SK-N-SH (cell line): ENCODE data around the gene PPP1R11. TPM values are rescaled to one million over a fixed set of nuclear protein-coding genes. Genes with fewer than 3 reads are reported as not detected.
A peak's percentile ranks its signal among the peaks of the same experiment; 100 is the strongest.

Source experiments
- CTCF ChIA-PET: fragments of 300-600, 350-600 bp; formaldehyde crosslinking; extraction: SDS; loops from one replicate; lab custom pipeline; 2021; lab: Yijun Ruan, JAX
- POLR2A ChIA-PET: fragments of 350-600 bp; sonication (Branson Sonifier 250); formaldehyde crosslinking; extraction: SDS; loops from one replicate; lab custom pipeline; 2020; ENCODE audit warnings: antibody characterized with exemption, inconsistent platforms; lab: Yijun Ruan, JAX
- DNase-seq: peaks from one replicate; pipeline ENCODE4 v3.0.0; 2012
- H2AFZ ChIP-seq: fragments of 200-600 bp; sonication (generic); 2 replicates; pipeline ENCODE4 v1.8.1; 2016; ENCODE audit warnings: antibody characterized with exemption, mild to moderate bottlenecking, low read depth
- H3F3A ChIP-seq: fragments of 200-600 bp; sonication (generic); replicated peaks from 2 replicates; pipeline ENCODE3; 2016; ENCODE audit warnings: antibody characterized with exemption, mild to moderate bottlenecking; ENCODE audit not compliant: insufficient read depth
- H3K27ac ChIP-seq, 2 experiments: fragments of 200-500 bp in 1 of 2; fragments of 200-600 bp in 1 of 2; sonication (Bioruptor generic) in 1 of 2; sonication (generic), shearing (Covaris generic) in 1 of 2; 2 replicates each; pipeline versions ENCODE4 v1.5.1 to v1.6.1; 2014 to 2016; ENCODE audit warnings: low read depth in 2 of 2, inconsistent platforms in 1 of 2, low read length in 1 of 2, mild to moderate bottlenecking in 1 of 2, mixed read lengths in 1 of 2
- H3K27me3 ChIP-seq: fragments of 200-600 bp; sonication (generic), shearing (Covaris generic); 2 replicates; pipeline ENCODE4 v1.6.1; 2016; ENCODE audit warnings: mixed run types; ENCODE audit not compliant: insufficient read depth
- H3K36me3 ChIP-seq, 2 experiments: fragments of 200-500 bp in 1 of 2; fragments of 200-600 bp in 1 of 2; sonication (Bioruptor generic) in 1 of 2; sonication (generic) in 1 of 2; replicated peaks in 1 of 2; 2 replicates each; pipeline versions ENCODE3 to v1.5.1; 2014 to 2016; ENCODE audit warnings: low read length in 1 of 2, mild to moderate bottlenecking in 1 of 2; ENCODE audit not compliant: insufficient read depth in 2 of 2, control insufficient read depth in 1 of 2
- H3K4me1 ChIP-seq, 2 experiments: fragments of 200-500 bp in 1 of 2; fragments of 200-600 bp in 1 of 2; sonication (Bioruptor generic) in 1 of 2; sonication (generic), shearing (Covaris generic) in 1 of 2; 2 replicates each; pipeline versions ENCODE4 v1.5.1 to v1.6.1; 2014 to 2016; ENCODE audit warnings: low read depth in 1 of 2, low read length in 1 of 2, mixed run types in 1 of 2; ENCODE audit not compliant: insufficient read depth in 2 of 2, control insufficient read depth in 1 of 2
- H3K4me2 ChIP-seq: fragments of 200-600 bp; sonication (generic), shearing (Covaris generic); 2 replicates; pipeline ENCODE4 v1.6.1; 2017; ENCODE audit warnings: mixed run types
- H3K4me3 ChIP-seq, 2 experiments: fragments of 200-500 bp in 1 of 2; fragments of 200-600 bp in 1 of 2; sonication (Bioruptor generic) in 1 of 2; sonication (generic), shearing (Covaris generic) in 1 of 2; 2 replicates each; pipeline versions ENCODE4 v1.5.1 to v1.8.1; 2014 to 2016; ENCODE audit warnings: low read depth in 2 of 2, inconsistent platforms in 1 of 2, low read length in 1 of 2, mild to moderate bottlenecking in 1 of 2, mixed read lengths in 1 of 2, moderate library complexity in 1 of 2
- H3K79me2 ChIP-seq: fragments of 200-600 bp; sonication (generic); 2 replicates; pipeline ENCODE4 v1.8.1; 2017; ENCODE audit warnings: mild to moderate bottlenecking; ENCODE audit not compliant: insufficient read depth
- H3K9ac ChIP-seq: fragments of 200-600 bp; sonication (generic); 2 replicates; pipeline ENCODE4 v1.6.1; 2017; ENCODE audit warnings: mixed run types
- H3K9me2 ChIP-seq: fragments of 200-600 bp; sonication (generic); 2 replicates; pipeline ENCODE4 v1.6.1; 2017; ENCODE audit warnings: mixed run types
- H3K9me3 ChIP-seq: fragments of 200-600 bp; sonication (generic); 2 replicates; pipeline ENCODE4 v1.6.1; 2017; ENCODE audit warnings: mixed run types, mild to moderate bottlenecking, moderate library complexity
- H4K20me1 ChIP-seq: fragments of 200-600 bp; sonication (generic); 2 replicates; pipeline ENCODE4 v1.6.1; 2017; ENCODE audit warnings: mild to moderate bottlenecking, mixed run types; ENCODE audit not compliant: insufficient read depth
- CTCF ChIP-seq: fragments of 200-600 bp; sonication (generic); IDR thresholded peaks from 2 replicates; pipeline ENCODE4 v1.6.1; 2017; ENCODE audit warnings: antibody characterized with exemption, mild to moderate bottlenecking, moderate library complexity
- FOSL2 ChIP-seq: IDR thresholded peaks from 2 replicates; pipeline ENCODE4 v1.4.0; 2012; ENCODE audit warnings: low read depth, mild to moderate bottlenecking, moderate library complexity, borderline replicate concordance
- GABPA ChIP-seq: IDR thresholded peaks from 2 replicates; pipeline ENCODE4 v1.4.0; 2012; ENCODE audit warnings: low read depth, mild to moderate bottlenecking
- POLR2AphosphoS5 ChIP-seq: IDR thresholded peaks from 2 replicates; pipeline ENCODE4 v1.6.1; 2012; ENCODE audit warnings: low read depth, low read length
- SMC3 ChIP-seq: IDR thresholded peaks from 2 replicates; pipeline ENCODE4 v1.6.1; 2012; ENCODE audit warnings: low read depth, low read length, improper control_type of control experiment
- TAF1 ChIP-seq: IDR thresholded peaks from 2 replicates; pipeline ENCODE4 v1.6.1; 2012; ENCODE audit warnings: low read depth, mild to moderate bottlenecking, low read length, moderate library complexity, borderline replicate concordance
- TCF12 ChIP-seq: IDR thresholded peaks from 2 replicates; pipeline ENCODE4 v1.4.0; 2012
- USF2 ChIP-seq: fragments of 150-350 bp; IDR thresholded peaks from 2 replicates; pipeline ENCODE4 v1.6.1; 2017; ENCODE audit warnings: antibody characterized with exemption, low read length, low read depth, borderline replicate concordance
- ZBTB33 ChIP-seq: IDR thresholded peaks from 2 replicates; pipeline ENCODE4 v1.4.0; 2012; ENCODE audit warnings: low read depth, borderline replicate concordance
- WGBS: methylation state at CpG from one replicate; pipeline ENCODE4 v1.1.6; 2017; ENCODE audit warnings: low lambda C conversion rate; 5-methylcytosine and 5-hydroxymethylcytosine counted together
- polyA plus RNA-seq, 3 experiments: library from polyadenylated mRNA; depleted of rRNA; stranded (reverse); fragments of >200 nt; gene quantifications; 2 replicates each; pipeline ENCODE4 v1.2.3, GENCODE V29; 2012

PPP1R11 gene
- polyA plus RNA-seq, 1 of the 3 experiments (the other 2 are of a cell fraction): 46.8 TPM

GRCh38 chr6:30073489-30074235, 6.7 kb downstream of the PPP1R11 start:
- CTCF ChIA-PET: interaction anchor here (1.2 kb wide), 1 partner anchor 58 kb away, joined by 4 read pairs; no protein-coding TSS in a partner anchor
- DNase-seq: peak; percentile 35
- Histone ChIP-seq H3K27me3 (no peaks in the 10 kb centered on the region), H3K4me2 (no peak overlapping the region), H3K9me3 (no peaks in the 10 kb centered on the region), H3K36me3 (peaks cover 0 to 17% of the 10 kb centered on the region in 2 experiments), H3K27ac (no peak overlapping the region), H3K79me2 (peaks cover 1% of the 10 kb centered on the region), H3K4me1 (peaks cover 0 to 1% of the 10 kb centered on the region in 2 experiments; a peak in 1 of 4 replicates), H4K20me1 (no peaks in the 10 kb centered on the region), H3K4me3 (no peak overlapping the region), H3K9me2 (no peaks in the 10 kb centered on the region), H2AFZ (no peak overlapping the region), H3K9ac (no peak overlapping the region), H3F3A (no peaks in the 10 kb centered on the region)
- POLR2A ChIA-PET: interaction anchor here (0.6 kb wide), 1 partner anchor 31 kb away, joined by 3 read pairs; no protein-coding TSS in a partner anchor
- TF ChIP-seq POLR2AphosphoS5: no peak
- TF ChIP-seq SMC3: no peak
- no peak for TF ChIP-seq TCF12
- no peak for TF ChIP-seq USF2
- no peak for TF ChIP-seq CTCF
- WGBS: 41% methylated on average over 4 of the region's 7 CpGs

GRCh38 chr6:30074331-30075093, 7.5 kb downstream of the PPP1R11 start:
- no peaks in the 10 kb centered on the region; a peak in 1 of 4 replicates for H3K4me1 ChIP-seq
- no peak overlapping the region for H2AFZ ChIP-seq
- no peak overlapping the region for H3K9ac ChIP-seq
- TF ChIP-seq GABPA (no peak), FOSL2 (no peak), TAF1 (no peak), POLR2AphosphoS5 (no peak), ZBTB33 (no peak)
- no peaks in the 10 kb centered on the region for H3K9me3 ChIP-seq
- no peaks in the 10 kb centered on the region for H3F3A ChIP-seq
- 61% methylated on average over 37 of the region's 37 CpGs for WGBS
- no peaks in the 10 kb centered on the region; the same call in 1 of the 2 replicates for H3K27me3 ChIP-seq
- no peak overlapping the region for H3K4me3 ChIP-seq
- no peaks in the 10 kb centered on the region for H3K9me2 ChIP-seq
- peaks cover 0 to 11% of the 10 kb centered on the region in 2 experiments for H3K36me3 ChIP-seq
- DNase-seq: peak; percentile 39
- no peaks in the 10 kb centered on the region for H3K79me2 ChIP-seq
- H3K27ac ChIP-seq: no peak overlapping the region
- POLR2A ChIA-PET: interaction anchor here (0.6 to 1.2 kb wide), 3 partner anchors 8 to 30 kb away, joined by 3 read pairs; partner anchors contain the start of genes POLR1H and PPP1R11
- CTCF ChIA-PET: interaction anchor here (1.2 kb wide), 1 partner anchor 57 kb away, joined by 4 read pairs; no protein-coding TSS in a partner anchor
- H3K4me2 ChIP-seq: no peak overlapping the region
- H4K20me1 ChIP-seq: no peaks in the 10 kb centered on the region
